ENCODE results near the gene NTN1.

The NTN1 gene

GRCh38 chr17:9123594-9124553 is 102.6 kb downstream of the NTN1 start:
- TF ChIP-seq POLR2A (IDR thresholded peaks at IDR 0.05; ENCODE audit: low read depth, low read length), result no peak
- DNase-seq (ENCODE audit: insufficient read length, low spot score), result no peak
- FAIRE-seq, result no peak

GRCh38 chr17:9124554-9124935 is 103.2 kb downstream of the NTN1 start:
- DNase-seq (ENCODE audit: insufficient read length, low spot score), result no peak
- no peak for FAIRE-seq
- no peak for TF ChIP-seq POLR2A (IDR thresholded peaks at IDR 0.05; ENCODE audit: low read depth, low read length)

DNA sequence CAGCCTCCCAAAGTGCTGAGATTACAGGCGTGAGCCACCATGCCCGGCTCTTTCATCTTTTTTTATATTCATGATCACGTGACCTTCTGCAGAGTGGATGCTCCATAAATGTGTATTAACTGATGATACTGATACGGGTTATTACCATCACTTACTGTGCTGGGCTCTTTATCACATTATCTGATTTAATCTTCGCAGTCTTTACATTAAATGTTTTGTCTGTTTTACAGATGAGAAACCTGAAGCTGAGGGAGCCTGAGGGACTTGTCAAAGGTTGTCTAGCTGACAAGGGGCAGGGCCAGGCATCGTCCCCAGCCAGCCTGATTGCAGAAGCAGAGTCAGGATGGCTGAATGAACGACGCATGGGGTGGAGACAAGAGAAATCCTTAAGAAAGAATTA is 104.4 kb downstream of the NTN1 start:
- TF ChIP-seq POLR2A (IDR thresholded peaks at IDR 0.05; ENCODE audit: low read depth, low read length), result no peak
- no peak for FAIRE-seq

GRCh38 chr17:9127340-9127739 is 106.0 kb downstream of the NTN1 start:
- no peak for TF ChIP-seq POLR2A (IDR thresholded peaks at IDR 0.05; ENCODE audit: low read depth, low read length)
- FAIRE-seq (no peak), DNase-seq (ENCODE audit: insufficient read length, low spot score) (no peak)

More for the DNA sequence above, 104.4 kb downstream of the NTN1 start:
- DNase-seq (ENCODE audit: insufficient read length, low spot score), result no peak

GRCh38 chr17:9131371-9131770 is 110.1 kb downstream of the NTN1 start:
- FAIRE-seq (no peak), DNase-seq (ENCODE audit: insufficient read length, low spot score) (no peak)
- no peak for TF ChIP-seq POLR2A (IDR thresholded peaks at IDR 0.05; ENCODE audit: low read depth, low read length)

GRCh38 chr17:9132291-9132690 is 111.0 kb downstream of the NTN1 start:
- no peak for TF ChIP-seq POLR2A (IDR thresholded peaks at IDR 0.05; ENCODE audit: low read depth, low read length)
- DNase-seq (ENCODE audit: insufficient read length, low spot score), result no peak
- FAIRE-seq, result no peak

DNA sequence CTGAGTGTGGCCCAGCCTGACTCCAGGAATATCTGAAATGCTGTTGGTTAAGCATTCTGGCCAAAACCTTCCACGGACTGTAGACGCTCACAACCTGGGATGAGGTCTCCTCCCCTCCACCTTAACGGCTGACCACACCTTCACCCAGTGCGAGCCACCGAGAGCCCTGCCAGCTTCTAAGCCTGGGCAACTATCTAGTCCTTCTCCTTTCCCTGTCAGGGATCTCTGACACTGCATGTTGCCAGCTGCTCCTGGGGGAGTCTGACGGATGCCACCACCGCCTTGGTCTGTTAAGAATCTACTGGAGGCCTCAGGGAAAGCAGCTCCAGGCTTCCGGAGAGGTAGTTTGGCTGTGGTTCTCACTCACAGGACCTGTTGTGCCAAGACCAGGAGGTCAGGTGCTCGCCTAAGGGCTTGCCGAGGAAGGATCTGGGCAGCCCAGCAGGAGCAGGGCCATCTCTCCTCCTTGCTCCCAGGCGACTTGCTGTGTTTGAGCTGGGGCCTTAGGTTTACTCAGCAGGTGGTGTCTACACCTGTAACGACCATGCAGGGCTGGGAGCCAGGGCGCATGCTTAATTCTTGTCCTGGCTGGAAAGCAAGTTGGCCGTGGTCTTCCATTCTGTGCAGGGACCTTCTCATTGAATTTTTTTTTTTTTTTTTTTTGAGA is 111.8 kb downstream of the NTN1 start:
- FAIRE-seq (no peak), DNase-seq (ENCODE audit: insufficient read length, low spot score) (no peak)
- TF ChIP-seq POLR2A (IDR thresholded peaks at IDR 0.05; ENCODE audit: low read depth, low read length), result no peak

GRCh38 chr17:9138161-9138717 is 116.9 kb downstream of the NTN1 start:
- no peak for TF ChIP-seq POLR2A (IDR thresholded peaks at IDR 0.05; ENCODE audit: low read depth, low read length)
- FAIRE-seq (no peak), DNase-seq (ENCODE audit: insufficient read length, low spot score) (no peak)

DNA sequence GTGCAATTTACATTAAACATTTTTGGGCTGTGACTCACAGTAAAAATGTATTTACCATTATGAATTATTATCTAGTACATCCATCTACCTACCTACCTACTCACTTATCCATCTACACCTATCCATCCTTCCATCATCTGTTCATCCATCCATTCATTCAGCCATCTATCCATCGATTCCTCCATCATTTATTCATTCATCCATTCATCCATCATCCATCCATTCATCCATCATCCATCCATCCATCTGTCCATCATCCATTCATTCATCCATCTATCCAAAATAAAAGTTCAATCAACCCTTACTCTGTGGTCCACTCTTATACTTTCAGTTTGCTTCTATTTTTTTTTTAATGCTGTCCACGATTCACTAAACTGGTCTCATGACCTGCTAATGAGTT is 118.4 kb downstream of the NTN1 start:
- FAIRE-seq (no peak), DNase-seq (ENCODE audit: insufficient read length, low spot score) (no peak)
- TF ChIP-seq POLR2A (IDR thresholded peaks at IDR 0.05; ENCODE audit: low read depth, low read length), result no peak

DNA sequence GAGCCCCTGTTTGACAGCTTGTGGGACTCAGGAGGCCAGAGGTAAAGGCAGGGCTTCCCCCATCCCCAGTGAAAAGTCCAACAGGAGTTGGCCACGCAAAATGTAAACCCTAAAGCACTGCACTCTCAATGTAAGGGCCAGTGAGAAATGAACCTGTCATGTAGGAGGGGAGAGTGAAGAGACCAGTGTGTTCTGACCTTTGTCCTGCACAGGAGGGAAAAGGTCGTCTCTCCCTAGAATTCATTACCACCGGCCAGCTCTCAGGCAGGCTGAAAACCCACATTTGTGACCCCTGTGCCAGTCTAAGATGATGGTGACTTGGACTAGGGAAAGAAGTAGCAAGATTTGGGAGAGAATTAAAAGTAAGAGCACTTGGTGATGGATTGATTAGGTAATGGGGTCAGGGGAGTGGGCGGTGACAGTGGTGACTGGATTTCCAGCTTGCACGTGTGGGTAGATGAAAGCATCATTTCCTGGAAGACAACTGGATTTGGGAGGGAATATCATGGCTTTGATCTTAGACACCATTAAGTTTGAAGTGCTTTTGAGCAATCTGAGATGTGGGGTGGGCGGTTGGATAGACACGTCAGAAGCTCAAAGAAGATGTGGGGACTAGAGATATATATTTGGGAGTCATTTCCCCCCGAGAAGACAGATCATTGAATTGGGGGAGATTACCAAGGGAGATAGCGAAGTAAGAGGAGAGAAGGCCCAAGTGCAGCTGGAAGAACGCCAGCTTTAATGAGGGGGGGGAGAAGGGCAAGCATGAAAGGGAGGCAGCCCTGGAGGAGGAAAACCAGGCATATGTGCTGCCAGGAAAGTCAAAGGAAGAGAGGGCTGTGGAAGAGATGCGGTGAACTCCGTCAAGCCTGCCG is 119.5 kb downstream of the NTN1 start:
- DNase-seq (ENCODE audit: insufficient read length, low spot score) (no peak), FAIRE-seq (no peak)
- no peak for TF ChIP-seq POLR2A (IDR thresholded peaks at IDR 0.05; ENCODE audit: low read depth, low read length)

DNA sequence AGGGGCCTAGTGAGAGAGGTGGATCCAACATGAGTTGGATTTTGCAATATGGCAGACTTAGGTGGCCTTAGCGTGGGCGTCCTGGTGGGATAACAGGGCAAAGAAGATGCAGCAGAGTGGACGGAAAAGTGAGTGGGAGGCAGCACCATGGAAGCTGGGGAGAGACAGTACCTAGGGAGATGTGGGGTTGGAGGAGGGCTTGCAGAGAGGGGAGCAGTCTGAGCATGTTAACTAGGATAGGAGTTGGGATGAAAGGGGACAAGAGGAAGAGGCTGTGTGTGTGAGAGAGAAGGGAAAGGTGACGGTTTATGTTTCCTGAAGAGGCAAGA is 120.1 kb downstream of the NTN1 start:
- FAIRE-seq, result no peak
- TF ChIP-seq POLR2A (IDR thresholded peaks at IDR 0.05; ENCODE audit: low read depth, low read length), result no peak
- DNase-seq (ENCODE audit: insufficient read length, low spot score), result no peak

DNA sequence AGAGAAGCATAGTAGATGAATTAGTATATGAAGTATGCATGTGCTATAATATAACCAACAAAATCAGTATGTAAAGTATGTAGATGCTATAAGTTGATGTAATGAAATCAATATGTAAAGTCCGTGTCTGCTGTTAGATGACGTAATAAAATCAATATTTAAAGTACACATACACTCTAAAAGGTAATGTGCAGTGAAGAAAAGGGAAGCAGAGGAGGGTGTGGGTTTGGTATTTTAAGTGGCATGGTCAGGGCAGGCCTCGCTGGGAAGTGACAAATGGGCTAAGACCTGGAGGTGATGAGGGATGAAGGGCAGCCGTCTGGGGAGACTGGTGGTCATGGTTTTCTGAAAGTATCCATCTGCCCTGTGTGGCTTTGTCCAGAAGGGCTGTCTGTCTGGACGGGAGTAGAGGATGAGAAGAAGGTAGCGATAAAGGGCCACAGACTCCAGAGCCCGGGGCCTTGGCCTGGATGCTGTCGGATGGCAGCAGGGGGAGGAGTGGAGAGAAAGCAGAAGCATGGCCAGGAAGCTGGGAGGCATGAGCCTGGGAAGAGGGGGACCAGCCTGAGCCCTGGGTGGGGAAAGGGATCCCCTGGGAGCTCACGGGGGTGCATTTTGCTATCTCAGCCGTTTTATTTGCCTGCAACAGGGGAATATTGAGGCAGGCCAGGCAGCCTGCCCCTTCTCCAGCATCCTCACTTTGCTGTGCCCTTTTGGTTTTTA is 121.6 kb downstream of the NTN1 start:
- no peak for FAIRE-seq
- no peak for DNase-seq (ENCODE audit: insufficient read length, low spot score)
- no peak for TF ChIP-seq POLR2A (IDR thresholded peaks at IDR 0.05; ENCODE audit: low read depth, low read length)
